ENCODE results near the gene SLC4A4. TPM values are rescaled to one million over a fixed set of nuclear protein-coding genes. Genes with fewer than 3 reads are reported as not detected.

Gene SLC4A4
- total and polyA plus RNA-seq, 8 donors: 17.0 to 55.9 (median 46.0) TPM

DNA sequence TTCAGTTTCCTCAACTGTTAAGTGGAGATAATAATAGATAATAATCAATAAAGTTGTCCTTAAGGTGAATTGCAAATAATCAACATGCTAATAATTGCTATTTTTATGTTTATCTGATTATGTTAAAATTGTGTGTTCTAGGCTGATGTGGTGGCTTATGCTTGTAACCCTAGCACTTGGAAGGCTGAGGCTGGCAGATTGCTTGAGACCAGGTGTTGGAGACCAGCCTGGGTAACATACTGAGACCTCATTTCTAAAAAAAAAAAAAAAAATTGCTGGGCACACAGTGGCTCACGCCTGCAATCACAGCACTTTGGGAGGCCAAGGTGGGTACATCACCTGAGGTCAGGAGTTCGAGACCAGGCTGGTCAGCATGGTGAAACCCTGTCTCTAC, 269.9 kb downstream of the SLC4A4 start:
- H3K27ac ChIP-seq: peak overlapping the region; percentile 46 to 56
- H3K4me1 ChIP-seq: no peaks in the 10 kb centered on the region
- TF ChIP-seq, protein P1, sequence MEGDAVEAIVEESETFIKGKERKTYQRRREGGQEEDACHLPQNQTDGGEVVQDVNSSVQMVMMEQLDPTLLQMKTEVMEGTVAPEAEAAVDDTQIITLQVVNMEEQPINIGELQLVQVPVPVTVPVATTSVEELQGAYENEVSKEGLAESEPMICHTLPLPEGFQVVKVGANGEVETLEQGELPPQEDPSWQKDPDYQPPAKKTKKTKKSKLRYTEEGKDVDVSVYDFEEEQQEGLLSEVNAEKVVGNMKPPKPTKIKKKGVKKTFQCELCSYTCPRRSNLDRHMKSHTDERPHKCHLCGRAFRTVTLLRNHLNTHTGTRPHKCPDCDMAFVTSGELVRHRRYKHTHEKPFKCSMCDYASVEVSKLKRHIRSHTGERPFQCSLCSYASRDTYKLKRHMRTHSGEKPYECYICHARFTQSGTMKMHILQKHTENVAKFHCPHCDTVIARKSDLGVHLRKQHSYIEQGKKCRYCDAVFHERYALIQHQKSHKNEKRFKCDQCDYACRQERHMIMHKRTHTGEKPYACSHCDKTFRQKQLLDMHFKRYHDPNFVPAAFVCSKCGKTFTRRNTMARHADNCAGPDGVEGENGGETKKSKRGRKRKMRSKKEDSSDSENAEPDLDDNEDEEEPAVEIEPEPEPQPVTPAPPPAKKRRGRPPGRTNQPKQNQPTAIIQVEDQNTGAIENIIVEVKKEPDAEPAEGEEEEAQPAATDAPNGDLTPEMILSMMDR (IDR thresholded peaks at IDR 0.05): no peak
- intact Hi-C loops (cut with DNase I): no loop called here
- no peaks in the 10 kb centered on the region for H3K36me3 ChIP-seq
- H3K9me3 ChIP-seq: no peaks in the 10 kb centered on the region
- H3K4me3 ChIP-seq: no peak overlapping the region
- ATAC-seq (peak; percentile 79), DNase-seq (no peak)
- H3K27me3 ChIP-seq: no peaks in the 10 kb centered on the region

DNA sequence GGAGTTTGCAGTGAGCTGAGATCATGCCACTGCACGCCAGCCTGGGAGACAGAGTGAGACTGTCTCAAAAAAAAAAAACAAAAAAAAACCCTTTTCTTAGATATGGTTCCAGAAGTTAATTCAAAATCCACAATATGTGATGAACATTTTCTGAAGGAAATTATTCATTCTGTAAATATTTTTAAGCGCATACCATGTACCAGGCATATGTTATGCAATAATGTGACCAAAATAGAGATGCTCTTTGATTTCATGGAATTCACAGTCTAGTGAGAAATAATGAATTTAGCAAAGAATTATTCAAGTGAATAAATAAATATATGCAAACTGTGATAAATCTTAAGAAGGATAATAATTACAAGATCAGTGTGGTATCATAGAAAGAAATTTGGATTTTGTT, 270.3 kb downstream of the SLC4A4 start:
- H3K36me3 ChIP-seq: no peaks in the 10 kb centered on the region
- intact Hi-C loops (cut with DNase I): no loop called here
- H3K27ac ChIP-seq: peak overlapping the region in 1 of 2 donors; percentile 46
- no peaks in the 10 kb centered on the region for H3K27me3 ChIP-seq
- ATAC-seq (no peak), DNase-seq (no peak)
- no peaks in the 10 kb centered on the region for H3K9me3 ChIP-seq
- H3K4me3 ChIP-seq: no peak overlapping the region
- no peaks in the 10 kb centered on the region for H3K4me1 ChIP-seq
- TF ChIP-seq, protein P1 (IDR thresholded peaks at IDR 0.05): no peak

DNA sequence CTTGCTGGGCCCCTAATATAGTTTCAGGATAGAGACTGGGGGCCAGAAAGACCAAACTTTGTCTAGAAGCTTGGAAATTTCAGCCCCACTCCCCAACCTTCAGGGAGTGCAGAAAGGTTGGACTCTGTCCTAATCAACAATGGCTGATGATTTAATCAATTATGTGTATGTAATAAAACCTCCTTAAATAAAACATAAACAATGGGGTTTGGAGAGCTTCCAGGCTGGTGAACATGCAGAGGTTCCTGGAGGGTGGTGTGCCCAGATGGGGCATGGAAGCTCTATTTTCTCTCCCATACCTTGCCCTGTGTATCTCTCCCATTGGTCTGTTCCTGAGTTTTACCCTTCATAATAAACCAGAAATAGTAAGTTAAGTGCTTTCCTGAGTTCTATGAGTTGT, 270.8 kb downstream of the SLC4A4 start:
- Histone ChIP-seq H3K27ac (no peak overlapping the region), H3K9me3 (no peaks in the 10 kb centered on the region), H3K36me3 (no peaks in the 10 kb centered on the region), H3K27me3 (no peaks in the 10 kb centered on the region), H3K4me3 (no peak overlapping the region), H3K4me1 (no peaks in the 10 kb centered on the region)
- no peak for ATAC-seq
- no peak for DNase-seq
- intact Hi-C loops (cut with DNase I): no loop called here
- TF ChIP-seq, protein P1 (IDR thresholded peaks at IDR 0.05): no peak

DNA sequence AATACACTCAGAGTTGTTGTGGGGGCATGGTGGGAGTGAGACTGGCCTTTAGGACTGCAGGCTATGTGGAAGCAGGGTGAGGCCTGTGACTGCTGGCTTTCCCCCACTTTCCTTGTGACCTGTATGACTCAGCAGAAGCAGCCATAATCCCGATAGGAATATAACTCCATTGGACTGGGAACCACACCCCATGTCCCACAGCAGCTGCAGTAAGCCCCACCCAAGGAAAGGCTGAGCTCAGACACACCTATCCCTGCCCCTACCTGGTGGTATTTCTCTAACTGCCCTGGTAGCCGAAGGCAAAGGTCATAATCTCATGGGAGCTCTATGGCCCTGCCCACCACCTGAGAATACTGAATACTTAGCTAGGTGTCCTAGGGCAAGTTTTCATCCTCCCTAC, 275.8 kb downstream of the SLC4A4 start:
- TF ChIP-seq, protein P1 (IDR thresholded peaks at IDR 0.05): no peak
- intact Hi-C loops (cut with DNase I): no loop called here
- no peak for DNase-seq

DNA sequence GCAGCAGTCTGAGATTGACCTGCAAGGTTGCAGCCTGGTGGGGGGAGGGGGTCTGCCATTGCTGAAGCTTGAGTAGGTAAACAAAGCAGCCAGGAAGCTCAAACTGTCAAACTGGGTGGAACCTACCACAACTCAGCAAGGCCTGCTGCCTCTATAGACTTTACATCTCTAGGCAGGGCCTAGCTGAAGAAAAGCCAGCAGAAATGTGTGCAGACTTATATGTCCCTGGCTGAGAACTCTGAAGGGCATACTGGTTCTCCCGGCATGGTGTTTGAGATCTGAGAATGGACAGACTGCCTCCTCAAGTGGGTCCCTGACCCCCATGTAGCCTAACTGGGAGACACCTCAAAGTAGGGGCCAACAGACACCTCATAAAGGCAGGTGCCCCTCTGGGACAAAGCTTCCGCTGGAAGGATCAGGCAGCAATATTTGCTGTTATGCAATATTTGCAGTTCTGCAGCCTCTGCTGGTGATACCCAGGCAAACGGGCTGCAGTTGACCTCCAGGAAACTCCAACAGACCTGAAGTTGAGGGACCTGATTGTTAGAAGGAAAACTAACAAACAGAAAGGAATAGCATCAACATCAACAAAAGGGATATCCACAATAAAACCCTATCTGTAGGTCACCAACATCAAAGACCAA, 277.5 kb downstream of the SLC4A4 start:
- TF ChIP-seq, protein P1 (IDR thresholded peaks at IDR 0.05): no peak
- Histone ChIP-seq H3K4me3 (no peak overlapping the region), H3K9me3 (peaks cover 0 to 7% of the 10 kb centered on the region in 2 donors), H3K27me3 (no peaks in the 10 kb centered on the region), H3K4me1 (no peaks in the 10 kb centered on the region), H3K36me3 (no peaks in the 10 kb centered on the region), H3K27ac (no peak overlapping the region)
- intact Hi-C loops (cut with DNase I): no loop called here
- ATAC-seq (no peak), DNase-seq (no peak)

More for the DNA sequence above, 275.8 kb downstream of the SLC4A4 start:
- Histone ChIP-seq H3K4me3 (no peak overlapping the region), H3K27me3 (no peaks in the 10 kb centered on the region), H3K9me3 (peaks cover 0 to 2% of the 10 kb centered on the region in 2 donors), H3K27ac (no peak overlapping the region), H3K36me3 (no peaks in the 10 kb centered on the region), H3K4me1 (no peaks in the 10 kb centered on the region)
- no peak for ATAC-seq

All from left lung (tissue), 10 donors.